Vagina (tissue), 2 donors: Measurements from ENCODE around the gene CARD8. TPM values are rescaled to one million over a fixed set of nuclear protein-coding genes. Genes with fewer than 3 reads are reported as not detected.
"Not testable (repeated sequence)": the region's sequence is repeated elsewhere in the genome, so short reads cannot be mapped to it uniquely, and the experiment has no call there.

Experiments used
- DNase-seq, 2 donors: peaks; one replicate each; pipeline ENCODE4 v3.0.0-alpha.2; 2017; ENCODE audit errors: extremely low spot score in 2 of 2
- H3K27ac ChIP-seq: fragments of 200-600 bp; sonication (generic); one replicate; pipeline ENCODE4 v1.5.1; 2019
- H3K27me3 ChIP-seq: fragments of 200-600 bp; sonication (generic); one replicate; pipeline ENCODE4 v1.5.1; 2019
- H3K36me3 ChIP-seq, 2 donors: fragments of 200-600 bp; sonication (generic); one replicate each; pipeline ENCODE4 v1.5.1; 2017 to 2019
- H3K4me1 ChIP-seq: fragments of 200-600 bp; sonication (generic); one replicate; pipeline ENCODE4 v1.5.1; 2019
- H3K4me3 ChIP-seq, 2 donors: fragments of 200-600 bp; sonication (generic); 1 replicate in 1 of 2; 2 replicates in 1 of 2; pipeline ENCODE4 v1.5.1; 2016 to 2019
- H3K9me3 ChIP-seq: fragments of 200-600 bp; sonication (generic); one replicate; pipeline ENCODE4 v1.5.1; 2019
- POLR2A ChIP-seq, 2 donors: fragments of 450-650 bp; IDR thresholded peaks; one replicate each; pipeline ENCODE4 v1.6.1; 2017; ENCODE audit warnings: antibody characterized with exemption in 2 of 2, mild to moderate bottlenecking in 2 of 2, moderate library complexity in 2 of 2
- POLR2AphosphoS5 ChIP-seq, 2 donors: sonication (generic); formaldehyde crosslinking; IDR thresholded peaks; one replicate each; pipeline ENCODE4 v1.9.0; 2017; ENCODE audit warnings: antibody characterized with exemption in 2 of 2, mild to moderate bottlenecking in 2 of 2, low read depth in 1 of 2; ENCODE audit not compliant: insufficient read depth in 1 of 2
- intact Hi-C: fragments of 100-400 bp; cut with DNase I; formaldehyde crosslinking; loops from one replicate; pipeline ENCODE4 v1.15.1; 2023
- total RNA-seq: library from RNA; depleted of rRNA; stranded (reverse); fragments of >200 nt; gene quantifications from one replicate; pipeline ENCODE4 v1.2.3, GENCODE V29; 2016
- TF ChIP-seq, protein P1 (sequence below), 3 experiments: fragments of 450-650 bp in 2 of 3; fragments of 200-600 bp in 1 of 3; sonication (generic) in 1 of 3; IDR thresholded peaks; one replicate each; pipeline ENCODE4 v1.5.1; 2017 to 2019; ENCODE audit warnings: antibody characterized with exemption in 3 of 3, mild to moderate bottlenecking in 2 of 3, moderate library complexity in 2 of 3

CARD8 gene
- total RNA-seq, 1 donor from 2014 or later = 31.9 TPM

DNA sequence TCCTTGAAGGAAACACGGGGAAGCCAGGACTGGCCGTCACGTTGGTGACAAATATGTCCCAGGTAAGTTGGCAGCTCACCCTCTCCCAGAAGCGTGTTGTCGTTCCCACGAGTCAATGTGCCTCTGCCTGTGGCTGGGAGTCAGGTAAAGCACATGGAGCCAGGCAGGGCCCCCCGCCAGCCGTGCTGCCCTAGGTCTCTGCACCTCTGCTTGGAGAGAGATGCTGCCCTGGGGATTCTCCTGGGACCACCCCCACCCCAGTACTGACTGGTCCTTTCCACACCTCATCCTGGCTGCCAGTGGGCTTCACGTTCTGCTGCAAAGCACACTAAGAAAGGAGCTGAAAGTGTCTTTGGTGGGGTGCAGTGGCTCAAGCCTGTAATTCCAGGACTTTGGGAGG, 24.0 kb upstream of the CARD8 start:
- no peak for DNase-seq
- Histone ChIP-seq H3K9me3 (peaks cover 4% of the 10 kb centered on the region), H3K36me3 (no peaks in the 10 kb centered on the region), H3K4me3 (no peak overlapping the region), H3K27me3 (no peaks in the 10 kb centered on the region), H3K4me1 (no peaks in the 10 kb centered on the region), H3K27ac (no peak overlapping the region)
- intact Hi-C loops = no loop called here
- no peak for TF ChIP-seq POLR2AphosphoS5 (IDR thresholded peaks at IDR 0.05; ENCODE audit: insufficient read depth in 1 of 2, low read depth in 1 of 2)
- TF ChIP-seq POLR2A (IDR thresholded peaks at IDR 0.05) = no peak
- TF ChIP-seq, protein P1, sequence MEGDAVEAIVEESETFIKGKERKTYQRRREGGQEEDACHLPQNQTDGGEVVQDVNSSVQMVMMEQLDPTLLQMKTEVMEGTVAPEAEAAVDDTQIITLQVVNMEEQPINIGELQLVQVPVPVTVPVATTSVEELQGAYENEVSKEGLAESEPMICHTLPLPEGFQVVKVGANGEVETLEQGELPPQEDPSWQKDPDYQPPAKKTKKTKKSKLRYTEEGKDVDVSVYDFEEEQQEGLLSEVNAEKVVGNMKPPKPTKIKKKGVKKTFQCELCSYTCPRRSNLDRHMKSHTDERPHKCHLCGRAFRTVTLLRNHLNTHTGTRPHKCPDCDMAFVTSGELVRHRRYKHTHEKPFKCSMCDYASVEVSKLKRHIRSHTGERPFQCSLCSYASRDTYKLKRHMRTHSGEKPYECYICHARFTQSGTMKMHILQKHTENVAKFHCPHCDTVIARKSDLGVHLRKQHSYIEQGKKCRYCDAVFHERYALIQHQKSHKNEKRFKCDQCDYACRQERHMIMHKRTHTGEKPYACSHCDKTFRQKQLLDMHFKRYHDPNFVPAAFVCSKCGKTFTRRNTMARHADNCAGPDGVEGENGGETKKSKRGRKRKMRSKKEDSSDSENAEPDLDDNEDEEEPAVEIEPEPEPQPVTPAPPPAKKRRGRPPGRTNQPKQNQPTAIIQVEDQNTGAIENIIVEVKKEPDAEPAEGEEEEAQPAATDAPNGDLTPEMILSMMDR (IDR thresholded peaks at IDR 0.05) = no peak

DNA sequence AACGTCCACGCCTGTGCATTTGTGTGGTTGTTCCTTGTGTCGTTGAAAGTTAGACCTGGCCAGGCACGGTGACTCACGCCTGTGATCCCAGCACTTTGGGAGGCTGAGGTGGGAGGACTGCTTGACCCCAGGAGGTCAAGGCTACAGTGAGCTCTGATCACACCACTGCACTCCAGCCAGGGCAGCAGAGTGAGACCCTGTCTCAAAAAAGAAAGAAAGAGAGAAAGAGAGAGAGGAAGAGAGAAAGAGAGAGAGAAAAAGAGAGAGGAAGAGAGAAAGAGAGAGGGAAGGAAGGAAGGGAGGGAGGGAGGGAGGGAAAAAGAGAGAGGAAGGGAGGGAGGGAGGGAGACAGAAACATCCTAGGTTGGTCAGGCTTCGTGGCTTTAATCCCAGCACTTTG, 19.2 kb upstream of the CARD8 start:
- no peak overlapping the region for H3K4me3 ChIP-seq
- intact Hi-C loops = no loop called here
- H3K27ac ChIP-seq = no peak overlapping the region
- TF ChIP-seq, protein P1 (IDR thresholded peaks at IDR 0.05) = no peak
- no peak for TF ChIP-seq POLR2A (IDR thresholded peaks at IDR 0.05)
- TF ChIP-seq POLR2AphosphoS5 (IDR thresholded peaks at IDR 0.05; ENCODE audit: insufficient read depth in 1 of 2, low read depth in 1 of 2) = no peak
- H3K36me3 ChIP-seq = no peaks in the 10 kb centered on the region
- no peaks in the 10 kb centered on the region for H3K9me3 ChIP-seq
- no peak for DNase-seq
- peaks cover 18% of the 10 kb centered on the region for H3K4me1 ChIP-seq
- H3K27me3 ChIP-seq = no peaks in the 10 kb centered on the region

DNA sequence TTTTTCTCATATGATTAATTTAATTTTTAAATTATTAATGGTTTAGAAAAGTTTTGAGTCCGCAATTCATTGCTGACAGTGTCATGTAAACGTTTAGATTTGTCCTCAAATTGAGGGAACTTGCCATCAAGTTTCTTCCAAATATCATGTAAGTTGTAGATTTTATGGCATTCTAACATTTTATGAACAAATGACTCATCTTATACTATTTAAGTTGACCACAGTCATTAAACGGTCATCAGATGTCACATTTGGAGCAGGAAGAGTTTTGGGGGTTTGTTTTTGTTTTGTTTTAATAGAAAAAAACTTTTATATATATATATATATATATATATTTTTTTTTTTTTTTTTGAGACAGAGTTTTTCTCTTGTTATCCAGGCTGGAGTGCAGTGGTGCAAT, 18.5 kb upstream of the CARD8 start:
- intact Hi-C loops = no loop called here
- H3K36me3 ChIP-seq = no peaks in the 10 kb centered on the region

DNA sequence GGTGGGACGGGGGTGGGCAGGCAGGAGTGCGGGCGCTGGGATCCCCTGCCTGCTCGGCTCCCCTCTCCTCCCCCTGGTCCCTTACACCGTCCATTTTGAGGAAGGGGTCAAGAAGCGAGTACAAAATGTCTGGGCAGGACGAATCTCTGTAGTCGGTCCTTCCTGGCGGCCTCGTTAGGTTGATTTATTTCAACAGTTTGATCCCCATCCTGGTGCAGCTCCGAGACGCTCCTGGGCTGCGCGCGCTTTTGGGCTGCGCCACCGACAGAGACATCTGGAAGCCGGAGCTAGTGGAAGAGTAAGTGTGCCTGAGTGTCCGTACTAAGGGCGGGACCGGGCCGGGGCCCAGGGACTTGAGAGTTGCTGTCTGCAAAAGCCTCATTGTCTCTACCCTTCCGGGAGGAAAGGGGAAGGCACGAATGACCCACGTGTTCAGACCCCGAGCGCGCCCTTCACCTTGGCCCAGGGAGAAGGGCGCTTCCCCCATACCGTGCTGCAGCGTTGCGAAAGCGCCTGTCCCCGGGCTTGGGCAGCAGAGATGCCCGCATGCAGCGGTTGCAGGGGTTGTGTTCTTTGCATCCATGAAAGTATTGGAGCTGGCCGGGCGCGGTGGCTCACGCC, 15.9 kb upstream of the CARD8 start:
- Histone ChIP-seq H3K27me3 (no peaks in the 10 kb centered on the region), H3K36me3 (no peaks in the 10 kb centered on the region), H3K9me3 (no peaks in the 10 kb centered on the region), H3K4me1 (peaks cover 18% of the 10 kb centered on the region), H3K4me3 (peak overlapping the region; percentile 47 to 61), H3K27ac (peak overlapping the region; percentile 48)
- DNase-seq = no peak
- intact Hi-C loops = no loop called here
- no peak for TF ChIP-seq POLR2A (IDR thresholded peaks at IDR 0.05)
- no peak for TF ChIP-seq POLR2AphosphoS5 (IDR thresholded peaks at IDR 0.05; ENCODE audit: insufficient read depth in 1 of 2, low read depth in 1 of 2)
- TF ChIP-seq, protein P1 (IDR thresholded peaks at IDR 0.05) = peak in 1 of 3 experiments; percentile 6

More for the DNA sequence above, 18.5 kb upstream of the CARD8 start:
- Histone ChIP-seq H3K4me3 (no peak overlapping the region), H3K9me3 (no peaks in the 10 kb centered on the region), H3K27me3 (no peaks in the 10 kb centered on the region), H3K4me1 (peaks cover 18% of the 10 kb centered on the region), H3K27ac (no peak overlapping the region)
- DNase-seq = no peak
- TF ChIP-seq POLR2AphosphoS5 (IDR thresholded peaks at IDR 0.05; ENCODE audit: insufficient read depth in 1 of 2, low read depth in 1 of 2) = no peak
- TF ChIP-seq, protein P1 (IDR thresholded peaks at IDR 0.05) = no peak
- no peak for TF ChIP-seq POLR2A (IDR thresholded peaks at IDR 0.05)

DNA sequence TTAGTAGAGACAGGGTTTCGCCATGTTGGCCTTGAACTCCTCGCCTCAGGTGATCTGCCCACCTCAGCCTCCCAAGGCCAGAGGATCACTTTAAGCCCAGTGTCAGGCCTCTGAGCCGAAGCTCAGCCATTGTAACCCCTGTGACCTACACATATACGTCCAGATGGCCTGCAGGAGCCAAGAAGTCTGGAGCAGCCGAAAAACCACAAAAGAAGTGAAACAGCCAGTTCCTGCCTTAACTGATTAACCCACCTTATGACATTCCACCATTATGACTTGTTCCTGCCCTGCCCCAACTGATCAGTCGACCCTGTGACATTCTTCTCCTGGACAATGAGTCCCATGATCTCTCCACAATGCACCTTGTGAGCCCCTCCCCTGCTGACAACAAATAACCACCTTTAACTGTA, 13.9 kb upstream of the CARD8 start:
- H3K27ac ChIP-seq, H3K27me3 ChIP-seq, H3K36me3 ChIP-seq, DNase-seq, H3K9me3 ChIP-seq, H3K4me3 ChIP-seq, intact Hi-C loops: not testable (repeated sequence)
- H3K4me1 ChIP-seq = peaks cover 18% of the 10 kb centered on the region

DNA sequence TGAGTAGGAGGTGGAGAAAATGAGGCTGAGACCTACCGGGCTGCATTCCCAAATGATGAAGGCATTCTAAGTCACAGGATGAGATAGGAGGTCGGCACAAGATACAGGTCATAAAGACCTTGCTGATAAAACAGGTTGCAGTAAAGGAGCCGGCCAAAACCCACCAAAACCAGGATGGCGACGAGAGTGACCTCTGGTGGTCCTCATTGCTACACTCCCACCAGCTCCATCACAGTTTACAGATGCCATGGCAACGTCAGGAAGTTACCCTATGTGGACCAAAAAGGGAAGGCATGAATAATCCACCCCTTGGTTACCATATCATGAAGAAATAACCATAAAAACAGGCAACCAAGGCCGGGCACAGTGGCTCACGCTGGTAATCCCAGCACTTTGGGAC, 9.6 kb upstream of the CARD8 start:
- H3K36me3 ChIP-seq, intact Hi-C loops, H3K4me1 ChIP-seq, H3K27ac ChIP-seq, DNase-seq, H3K27me3 ChIP-seq, H3K4me3 ChIP-seq, H3K9me3 ChIP-seq: not testable (repeated sequence)

DNA sequence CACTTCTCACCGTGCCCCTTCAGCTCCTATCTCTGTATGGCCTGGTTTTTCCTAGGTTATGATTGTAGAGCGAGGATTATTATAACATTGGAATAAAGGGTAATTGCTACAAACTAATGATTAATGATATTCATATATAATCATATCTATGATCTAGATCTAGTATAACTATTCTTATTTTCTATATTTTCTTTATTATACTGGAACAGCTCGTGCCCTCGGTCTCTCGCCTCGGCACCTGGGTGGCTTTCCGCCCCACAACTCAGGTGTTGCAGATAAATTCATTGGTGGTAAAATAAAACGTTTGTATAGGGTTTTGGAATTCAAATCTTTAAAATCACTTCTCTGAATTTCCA, 4.6 kb upstream of the CARD8 start:
- intact Hi-C loops, H3K36me3 ChIP-seq, H3K9me3 ChIP-seq, H3K4me1 ChIP-seq, H3K27me3 ChIP-seq, H3K27ac ChIP-seq, DNase-seq: not testable (repeated sequence)
- peak overlapping the region in 1 of 2 donors; percentile 38 for H3K4me3 ChIP-seq

DNA sequence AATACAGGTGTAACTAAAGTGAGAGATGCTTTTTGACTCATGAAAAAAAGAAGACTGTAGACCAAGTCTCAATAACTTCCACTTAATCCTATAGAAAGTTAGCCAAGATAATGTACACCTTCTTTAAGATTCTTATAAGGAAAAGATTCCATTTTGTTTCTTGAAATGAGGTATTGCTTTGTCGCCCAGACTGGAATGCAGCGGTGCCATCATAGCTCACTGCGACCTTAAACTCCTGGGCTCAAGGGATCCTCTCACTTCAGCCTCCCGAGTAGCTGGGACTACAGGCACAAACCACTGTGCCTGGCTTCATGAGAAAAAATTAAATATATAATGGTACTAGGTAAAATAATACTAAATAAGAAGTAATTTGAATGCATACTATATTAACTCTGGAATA, 3.3 kb upstream of the CARD8 start:
- H3K4me3 ChIP-seq, H3K36me3 ChIP-seq, intact Hi-C loops, H3K27me3 ChIP-seq, H3K9me3 ChIP-seq, H3K27ac ChIP-seq, DNase-seq: not testable (repeated sequence)
- H3K4me1 ChIP-seq = peaks cover 13% of the 10 kb centered on the region
